AG04449 (cell line): ENCODE results near the gene DNAAF1.

Source experiments
- CTCF ChIA-PET: fragments of 350-600 bp; formaldehyde crosslinking; extraction: SDS; loops from one replicate; lab custom pipeline; 2021; ENCODE audit warnings: antibody characterized with exemption; lab: Yijun Ruan, JAX
- POLR2A ChIA-PET: fragments of 400-600, 350-600 bp; formaldehyde crosslinking; extraction: SDS; loops from one replicate; lab custom pipeline; 2020; ENCODE audit warnings: antibody characterized with exemption, inconsistent platforms; lab: Yijun Ruan, JAX
- DNase-seq: peaks from one replicate; pipeline ENCODE4 v3.0.0-alpha.2; 2010; ENCODE audit warnings: low read depth, low spot score
- H3K4me3 ChIP-seq: 2 replicates; pipeline ENCODE4 v1.5.1; 2011; ENCODE audit warnings: low read depth, mild to moderate bottlenecking, control low read depth, low read length
- TF ChIP-seq, protein P1 (sequence below): IDR thresholded peaks from one replicate; pipeline ENCODE4 v1.5.1; 2011; ENCODE audit warnings: mild to moderate bottlenecking, moderate library complexity, low read length, control low read depth, inconsistent platforms; ENCODE audit not compliant: insufficient read depth; ENCODE audit errors: missing control alignments

DNAAF1 gene

GRCh38 chr16:84153660-84154214, 8.6 kb downstream of the DNAAF1 start:
- TF ChIP-seq, protein P1, sequence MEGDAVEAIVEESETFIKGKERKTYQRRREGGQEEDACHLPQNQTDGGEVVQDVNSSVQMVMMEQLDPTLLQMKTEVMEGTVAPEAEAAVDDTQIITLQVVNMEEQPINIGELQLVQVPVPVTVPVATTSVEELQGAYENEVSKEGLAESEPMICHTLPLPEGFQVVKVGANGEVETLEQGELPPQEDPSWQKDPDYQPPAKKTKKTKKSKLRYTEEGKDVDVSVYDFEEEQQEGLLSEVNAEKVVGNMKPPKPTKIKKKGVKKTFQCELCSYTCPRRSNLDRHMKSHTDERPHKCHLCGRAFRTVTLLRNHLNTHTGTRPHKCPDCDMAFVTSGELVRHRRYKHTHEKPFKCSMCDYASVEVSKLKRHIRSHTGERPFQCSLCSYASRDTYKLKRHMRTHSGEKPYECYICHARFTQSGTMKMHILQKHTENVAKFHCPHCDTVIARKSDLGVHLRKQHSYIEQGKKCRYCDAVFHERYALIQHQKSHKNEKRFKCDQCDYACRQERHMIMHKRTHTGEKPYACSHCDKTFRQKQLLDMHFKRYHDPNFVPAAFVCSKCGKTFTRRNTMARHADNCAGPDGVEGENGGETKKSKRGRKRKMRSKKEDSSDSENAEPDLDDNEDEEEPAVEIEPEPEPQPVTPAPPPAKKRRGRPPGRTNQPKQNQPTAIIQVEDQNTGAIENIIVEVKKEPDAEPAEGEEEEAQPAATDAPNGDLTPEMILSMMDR = no peak
- no peak for DNase-seq
- H3K4me3 ChIP-seq = no peak overlapping the region
- ChIA-PET POLR2A (interaction anchor here (0.9 kb wide), 1 partner anchor 9 kb away, joined by 3 read pairs; the partner anchor contains the start of genes DNAAF1 and HSDL1), CTCF (interaction anchor here (1.0 to 3.7 kb wide), 4 partner anchors 13 to 33 kb away, joined by 3 to 18 read pairs (median 4); partner anchors contain the start of gene TAF1C)

DNA sequence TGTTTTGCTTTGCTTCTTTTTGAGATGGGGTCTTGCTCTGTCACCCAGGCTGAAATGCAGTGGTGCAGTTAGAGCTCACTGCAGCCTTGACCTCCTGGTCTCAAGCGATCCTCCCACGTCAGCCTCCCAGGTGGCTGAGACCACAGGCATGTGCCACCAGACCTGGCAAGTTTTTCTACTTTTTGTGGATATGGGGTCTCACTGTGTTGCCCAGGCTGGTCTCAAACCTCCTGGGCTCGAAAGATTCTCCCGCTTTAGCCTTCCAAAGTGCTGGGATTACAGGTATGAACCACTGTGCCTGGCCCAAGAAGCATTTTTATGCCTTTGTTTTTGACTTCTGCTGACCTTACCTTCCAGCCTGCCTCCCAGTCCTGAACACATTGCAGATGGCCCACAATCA, 10.1 kb downstream of the DNAAF1 start:
- TF ChIP-seq, protein P1 = no peak
- no peak overlapping the region for H3K4me3 ChIP-seq
- ChIA-PET POLR2A (no interaction called here), CTCF (interaction anchor here (1.0 to 3.7 kb wide), 4 partner anchors 9 to 32 kb away, joined by 3 to 18 read pairs (median 5); partner anchors contain the start of gene TAF1C)
- no peak for DNase-seq

- TF ChIP-seq, protein P1 = no peak
- no peak overlapping the region for H3K4me3 ChIP-seq
- DNase-seq = no peak
- POLR2A ChIA-PET = no interaction called here
- CTCF ChIA-PET = interaction anchor here (0.9 to 3.7 kb wide), 6 partner anchors 10 to 90 kb away, joined by 3 to 18 read pairs (median 3); partner anchors contain the start of gene TAF1C
Observed at GRCh38 chr16:84155771-84156170, 10.7 kb downstream of the DNAAF1 start.

GRCh38 chr16:84156342-84156784, 11.3 kb downstream of the DNAAF1 start:
- ChIA-PET POLR2A (no interaction called here), CTCF (interaction anchor here (0.9 to 3.7 kb wide), 5 partner anchors 9 to 90 kb away, joined by 3 to 18 read pairs (median 3); partner anchors contain the start of gene TAF1C)
- no peak for DNase-seq
- H3K4me3 ChIP-seq = no peak overlapping the region
- TF ChIP-seq, protein P1 = no peak

DNA sequence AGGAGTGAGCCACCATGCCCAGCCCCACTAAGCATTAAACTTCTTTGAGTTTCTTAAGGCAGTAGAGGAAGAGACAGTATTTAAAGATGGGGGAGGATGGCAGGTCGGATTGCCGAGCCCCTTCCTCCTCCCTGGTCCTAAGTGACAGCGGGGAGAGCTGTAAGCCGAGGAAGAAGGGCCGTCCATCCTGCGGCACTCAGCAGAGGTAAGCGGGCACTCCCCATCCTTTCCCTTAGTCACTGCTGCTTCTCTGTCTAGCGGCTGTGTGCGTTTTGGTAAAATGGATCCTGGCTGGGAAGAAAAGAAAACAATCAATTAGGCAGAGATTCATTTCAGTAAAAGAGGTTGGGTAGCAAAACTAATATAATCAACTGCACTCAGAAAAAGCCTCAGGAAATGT, 13.9 kb downstream of the DNAAF1 start:
- CTCF ChIA-PET = no interaction called here
- DNase-seq = no peak
- POLR2A ChIA-PET = no interaction called here
- no peak overlapping the region for H3K4me3 ChIP-seq
- TF ChIP-seq, protein P1 = no peak

DNA sequence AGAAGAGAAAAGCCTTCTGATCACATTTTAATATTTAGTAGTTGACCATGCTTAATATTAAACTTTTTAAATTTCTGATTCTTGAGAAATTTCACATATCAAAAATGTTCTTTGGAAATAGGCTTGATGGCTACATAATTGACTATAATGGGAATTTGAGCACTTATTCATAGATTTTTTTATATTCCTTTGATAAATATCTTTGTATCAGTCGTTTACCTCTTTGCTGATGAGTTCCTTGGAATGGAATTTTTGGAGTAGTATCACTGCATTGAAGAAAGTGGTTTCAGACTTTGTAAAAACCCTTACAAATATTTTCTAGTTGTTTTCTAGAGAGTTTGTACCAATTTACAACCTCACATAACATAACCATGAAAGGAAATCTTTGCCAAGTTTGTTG, 14.7 kb downstream of the DNAAF1 start:
- no peak overlapping the region for H3K4me3 ChIP-seq
- TF ChIP-seq, protein P1 = no peak
- ChIA-PET POLR2A (no interaction called here), CTCF (interaction anchor here (0.9 to 2.0 kb wide), 6 partner anchors 9 to 75 kb away, joined by 3 to 8 read pairs (median 5); partner anchors contain the start of gene TAF1C)
- DNase-seq = no peak
